Measurements from ENCODE around the gene URM1. TPM values are rescaled to one million over a fixed set of nuclear protein-coding genes. Genes with fewer than 3 reads are reported as not detected.
A peak's percentile ranks its signal among the peaks of the same experiment; 100 is the strongest.
"Not testable (repeated sequence)": the region's sequence is repeated elsewhere in the genome, so short reads cannot be mapped to it uniquely, and the experiment has no call there.

Gene URM1
- total RNA-seq, 1 experiment from 2014 or later: 99.6 TPM

- H3K27me3 ChIP-seq (ENCODE audit: control insufficient read depth, insufficient read depth, low read length): peaks cover 33% of the 10 kb centered on the region
- peak; percentile 66 for DNase-seq
- peak overlapping the region; percentile 78 for H3K4me3 ChIP-seq (ENCODE audit: insufficient read depth, low read depth, low read length)
- no peaks in the 10 kb centered on the region for H3K36me3 ChIP-seq (replicated peaks; ENCODE audit: control insufficient read depth, insufficient read depth, low read length)
Measured at GRCh38 chr9:128419061-128419925, 48.1 kb downstream of the URM1 start.

GRCh38 chr9:128420060-128420650 is 49.0 kb downstream of the URM1 start:
- H3K36me3 ChIP-seq (replicated peaks; ENCODE audit: control insufficient read depth, insufficient read depth, low read length): no peaks in the 10 kb centered on the region
- DNase-seq: peak; percentile 93
- H3K27me3 ChIP-seq (ENCODE audit: control insufficient read depth, insufficient read depth, low read length): peaks cover 33% of the 10 kb centered on the region
- H3K4me3 ChIP-seq (ENCODE audit: insufficient read depth, low read depth, low read length): peak overlapping the region; percentile 78

- no peaks in the 10 kb centered on the region for H3K36me3 ChIP-seq (replicated peaks; ENCODE audit: control insufficient read depth, insufficient read depth, low read length)
- peaks cover 33% of the 10 kb centered on the region for H3K27me3 ChIP-seq (ENCODE audit: control insufficient read depth, insufficient read depth, low read length)
- H3K4me3 ChIP-seq (ENCODE audit: insufficient read depth, low read depth, low read length): peak within 1 kb of the TSS; percentile 78
- peak; percentile 96 for DNase-seq
Measured at GRCh38 chr9:128420651-128421481, 49.7 kb downstream of the URM1 start, which contains the start of gene CERCAM. Gene CERCAM (plus strand): TSS chr9:128420857. CDS start chr9:128420878, 21 bp downstream.

- peaks cover 31% of the 10 kb centered on the region for H3K27me3 ChIP-seq (ENCODE audit: control insufficient read depth, insufficient read depth, low read length)
- peak; percentile 76 for DNase-seq
- H3K36me3 ChIP-seq (replicated peaks; ENCODE audit: control insufficient read depth, insufficient read depth, low read length): no peaks in the 10 kb centered on the region
- H3K4me3 ChIP-seq (ENCODE audit: insufficient read depth, low read depth, low read length): peak overlapping the region; percentile 78
Measured at GRCh38 chr9:128421482-128421996, 50.4 kb downstream of the URM1 start.

- peaks cover 29% of the 10 kb centered on the region for H3K27me3 ChIP-seq (ENCODE audit: control insufficient read depth, insufficient read depth, low read length)
- H3K4me3 ChIP-seq (ENCODE audit: insufficient read depth, low read depth, low read length); H3K36me3 ChIP-seq (replicated peaks; ENCODE audit: control insufficient read depth, insufficient read depth, low read length); DNase-seq: not testable (repeated sequence)
Measured at GRCh38 chr9:128422022-128422782, 51.0 kb downstream of the URM1 start.

GRCh38 chr9:128422783-128423150 is 51.6 kb downstream of the URM1 start:
- Histone ChIP-seq H3K27me3 (ENCODE audit: control insufficient read depth, insufficient read depth, low read length) (peaks cover 27% of the 10 kb centered on the region), H3K4me3 (ENCODE audit: insufficient read depth, low read depth, low read length) (no peak overlapping the region), H3K36me3 (replicated peaks; ENCODE audit: control insufficient read depth, insufficient read depth, low read length) (no peaks in the 10 kb centered on the region)
- peak; percentile 16 for DNase-seq

- not testable (repeated sequence) for H3K4me3 ChIP-seq (ENCODE audit: insufficient read depth, low read depth, low read length); H3K36me3 ChIP-seq (replicated peaks; ENCODE audit: control insufficient read depth, insufficient read depth, low read length)
- peak; percentile 16 for DNase-seq
- peaks cover 25% of the 10 kb centered on the region for H3K27me3 ChIP-seq (ENCODE audit: control insufficient read depth, insufficient read depth, low read length)
Measured at GRCh38 chr9:128423356-128423755, 52.2 kb downstream of the URM1 start.

GRCh38 chr9:128424268-128424780 is 53.1 kb downstream of the URM1 start:
- DNase-seq: no peak
- Histone ChIP-seq H3K36me3 (replicated peaks; ENCODE audit: control insufficient read depth, insufficient read depth, low read length) (no peaks in the 10 kb centered on the region), H3K4me3 (ENCODE audit: insufficient read depth, low read depth, low read length) (no peak overlapping the region), H3K27me3 (ENCODE audit: control insufficient read depth, insufficient read depth, low read length) (peaks cover 19% of the 10 kb centered on the region)

GRCh38 chr9:128428644-128429512 is 57.7 kb downstream of the URM1 start:
- Histone ChIP-seq H3K27me3 (ENCODE audit: control insufficient read depth, insufficient read depth, low read length) (no peaks in the 10 kb centered on the region), H3K4me3 (ENCODE audit: insufficient read depth, low read depth, low read length) (no peak overlapping the region; the same call in 1 of the 2 replicates), H3K36me3 (replicated peaks; ENCODE audit: control insufficient read depth, insufficient read depth, low read length) (no peaks in the 10 kb centered on the region)
- DNase-seq: peak; percentile 64

GRCh38 chr9:128429513-128430086 is 58.4 kb downstream of the URM1 start:
- no peak overlapping the region for H3K4me3 ChIP-seq (ENCODE audit: insufficient read depth, low read depth, low read length)
- no peaks in the 10 kb centered on the region for H3K36me3 ChIP-seq (replicated peaks; ENCODE audit: control insufficient read depth, insufficient read depth, low read length)
- H3K27me3 ChIP-seq (ENCODE audit: control insufficient read depth, insufficient read depth, low read length): no peaks in the 10 kb centered on the region
- DNase-seq: peak; percentile 62

GRCh38 chr9:128431207-128431606 is 60.0 kb downstream of the URM1 start:
- Histone ChIP-seq H3K4me3 (ENCODE audit: insufficient read depth, low read depth, low read length) (no peak overlapping the region), H3K36me3 (replicated peaks; ENCODE audit: control insufficient read depth, insufficient read depth, low read length) (no peaks in the 10 kb centered on the region), H3K27me3 (ENCODE audit: control insufficient read depth, insufficient read depth, low read length) (no peaks in the 10 kb centered on the region)
- DNase-seq: no peak

GRCh38 chr9:128434340-128434739 is 63.2 kb downstream of the URM1 start:
- Histone ChIP-seq H3K36me3 (replicated peaks; ENCODE audit: control insufficient read depth, insufficient read depth, low read length) (no peaks in the 10 kb centered on the region), H3K27me3 (ENCODE audit: control insufficient read depth, insufficient read depth, low read length) (no peaks in the 10 kb centered on the region), H3K4me3 (ENCODE audit: insufficient read depth, low read depth, low read length) (no peak overlapping the region)
- peak; percentile 41 for DNase-seq

GRCh38 chr9:128435611-128436010 is 64.4 kb downstream of the URM1 start:
- DNase-seq: no peak
- Histone ChIP-seq H3K27me3 (ENCODE audit: control insufficient read depth, insufficient read depth, low read length) (no peaks in the 10 kb centered on the region), H3K36me3 (replicated peaks; ENCODE audit: control insufficient read depth, insufficient read depth, low read length) (no peaks in the 10 kb centered on the region), H3K4me3 (ENCODE audit: insufficient read depth, low read depth, low read length) (no peak overlapping the region)
